Stimulated activated CD8-positive, alpha-beta memory T cell treated with anti-CD3 and anti-CD28 coated beads, Interleukin-12 subunit alpha, Interleukin-12 subunit beta, amount 100 ng/mL, for 1 hour (primary cell): ENCODE results near the gene PSMB2.

Source experiments
- DNase-seq: peaks from one replicate; pipeline ENCODE4 v3.0.0-alpha.2; 2020; ENCODE audit warnings: low read depth

The PSMB2 gene

DNA sequence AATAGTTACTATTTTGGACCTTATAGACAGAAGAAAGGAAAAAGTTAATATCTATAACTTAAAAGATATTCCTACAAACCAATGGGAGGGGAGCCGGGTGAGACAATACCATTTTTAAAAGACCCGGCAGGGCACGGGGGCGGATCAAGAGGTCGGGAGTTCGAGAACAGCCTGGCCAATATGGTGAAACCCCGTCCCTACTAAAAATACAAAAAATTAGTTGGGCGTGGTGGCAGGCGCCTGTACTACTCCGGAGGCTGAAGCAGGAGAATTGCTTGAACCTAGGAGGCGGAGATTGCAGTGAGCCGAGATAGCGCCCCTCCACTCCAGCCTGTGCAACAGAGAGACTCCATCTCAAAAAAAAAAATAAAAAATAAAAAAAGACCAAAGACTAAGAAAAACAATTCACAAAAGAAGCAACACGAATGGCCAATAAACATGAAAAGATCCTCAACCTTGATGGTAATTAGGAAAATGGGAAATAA, 1.2 kb upstream of the PSMB2 start:
- no peak for DNase-seq

DNA sequence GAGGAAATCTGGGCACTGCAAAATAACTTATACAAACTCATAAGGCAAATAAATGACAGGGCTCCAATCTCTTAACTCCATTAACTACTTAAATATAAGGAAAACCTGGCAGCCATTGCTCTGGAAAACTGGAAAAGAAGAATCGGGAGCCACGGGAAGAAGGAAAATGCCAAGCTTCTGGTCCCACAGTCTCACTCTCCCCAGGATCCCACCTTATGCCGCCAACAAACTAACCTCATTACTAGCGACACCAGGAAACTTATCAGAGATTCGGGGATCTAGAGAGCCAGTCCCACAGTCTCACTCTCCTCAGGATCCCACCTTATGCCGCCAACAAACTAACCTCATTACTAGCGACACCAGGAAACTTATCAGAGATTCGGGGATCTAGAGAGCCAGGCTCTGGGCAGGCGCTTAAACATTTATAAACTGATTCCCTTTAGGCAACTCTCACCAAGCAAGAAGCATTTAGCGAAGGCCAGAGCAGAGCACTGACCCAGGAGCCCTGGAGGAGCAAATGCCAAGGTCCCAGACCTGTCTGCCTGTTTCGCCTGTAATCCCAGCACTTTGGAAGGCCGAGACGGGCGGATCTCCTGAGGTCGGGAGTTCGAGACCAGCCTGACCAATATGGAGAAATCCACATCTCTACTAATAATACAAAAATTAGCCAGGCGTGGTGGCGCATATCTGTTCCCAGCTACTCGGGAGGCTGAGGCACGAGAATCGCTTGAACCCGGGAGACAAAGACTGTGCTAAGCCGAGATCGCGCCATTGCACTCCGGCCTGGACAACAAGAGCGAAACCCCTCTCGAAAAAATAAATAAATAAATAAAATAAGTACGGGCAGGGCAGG, 720 bp downstream of the PSMB2 start:
- no peak for DNase-seq

DNA sequence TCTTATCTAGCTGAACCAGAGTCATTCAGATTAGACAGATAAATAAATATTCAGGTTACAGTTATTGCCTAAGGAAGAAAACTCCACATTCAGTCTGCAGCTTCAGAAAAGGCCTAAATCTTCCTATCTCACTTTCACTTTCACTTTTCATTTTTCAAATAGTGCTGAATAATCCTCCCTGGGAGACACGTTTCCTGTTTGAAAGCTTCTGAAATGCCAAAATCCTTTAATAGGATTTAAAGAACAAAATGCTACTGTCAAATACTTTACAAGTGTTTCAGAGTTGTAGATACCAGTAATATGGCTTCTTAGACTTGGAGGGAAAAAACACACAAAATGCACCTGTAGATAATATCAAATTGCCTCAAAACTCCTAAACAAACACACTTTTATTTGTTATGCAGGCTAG, 3.9 kb downstream of the PSMB2 start:
- DNase-seq, result no peak

DNA sequence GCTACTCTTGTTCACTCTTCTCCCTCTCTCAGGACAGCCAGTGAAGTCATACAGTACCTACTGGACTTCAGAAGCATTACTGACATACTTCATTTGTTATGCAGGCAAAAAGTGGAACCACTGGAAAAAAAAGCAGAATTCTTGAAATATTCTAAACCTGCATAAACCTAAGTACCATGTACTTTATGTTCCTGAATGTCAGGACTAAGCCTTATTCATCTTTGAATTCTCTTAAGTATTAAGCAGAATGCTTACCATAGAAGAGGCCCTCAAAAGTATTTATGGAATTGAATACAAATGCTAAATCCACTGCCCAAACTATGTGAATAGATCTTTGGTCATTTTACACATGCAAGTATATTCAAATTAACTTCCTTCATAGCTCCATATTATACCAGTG, 7.8 kb downstream of the PSMB2 start:
- no peak for DNase-seq

DNA sequence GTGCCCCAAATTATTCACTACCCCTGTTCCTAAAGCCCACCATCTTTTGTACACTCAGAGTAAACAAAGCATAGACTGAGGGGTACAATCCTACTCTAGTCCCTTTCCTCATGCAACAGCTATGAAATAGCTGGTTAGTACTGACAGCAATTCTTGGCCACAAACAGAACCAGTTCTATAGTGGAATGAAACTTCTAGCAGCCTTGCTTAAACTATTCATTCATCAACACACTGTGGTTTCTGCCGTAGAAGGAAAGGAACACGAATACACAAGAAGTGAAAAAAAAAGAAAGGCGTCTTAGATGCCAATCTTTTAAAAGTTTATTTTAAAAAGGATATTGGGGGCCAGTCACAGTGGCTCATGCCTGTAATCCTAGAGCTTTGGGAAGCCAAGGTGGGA, 9.9 kb downstream of the PSMB2 start:
- no peak for DNase-seq

DNA sequence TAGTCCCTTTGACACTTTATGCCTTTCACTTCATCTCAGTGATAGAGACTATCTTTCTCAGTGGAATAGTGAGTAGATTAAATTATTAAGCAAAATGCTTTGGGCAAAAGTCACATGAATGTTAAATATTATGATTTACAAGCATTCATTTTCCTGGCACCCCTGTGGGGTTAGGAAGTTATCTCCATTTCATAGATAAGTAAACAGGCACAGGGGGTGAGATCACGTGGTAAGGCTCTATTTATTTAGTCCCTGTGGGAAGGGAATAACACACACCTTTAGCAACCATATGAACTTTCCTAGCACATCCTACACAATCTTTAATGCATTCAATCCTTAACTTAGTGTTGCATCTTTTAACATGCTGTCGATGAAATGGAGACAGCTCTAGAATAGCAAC, 12.3 kb downstream of the PSMB2 start:
- no peak for DNase-seq

DNA sequence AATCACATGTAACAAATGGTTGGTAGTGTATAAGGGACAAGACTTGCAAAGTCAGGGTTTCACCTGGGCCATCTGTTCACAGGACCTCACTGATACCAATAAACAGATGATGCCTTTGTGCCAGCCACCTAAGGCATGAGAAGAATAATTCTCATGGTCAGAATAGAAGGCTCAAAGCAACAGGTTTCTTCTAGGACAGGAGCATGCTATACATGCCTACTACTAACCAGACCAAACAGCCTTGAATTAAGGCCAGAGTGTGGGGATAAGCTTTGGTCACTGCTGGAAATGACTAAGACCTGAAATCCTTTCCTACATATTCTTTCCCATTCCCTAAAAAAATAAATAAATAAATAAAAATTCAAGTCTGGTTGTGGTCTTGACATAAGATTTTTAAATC, 17.5 kb downstream of the PSMB2 start:
- DNase-seq, result no peak

DNA sequence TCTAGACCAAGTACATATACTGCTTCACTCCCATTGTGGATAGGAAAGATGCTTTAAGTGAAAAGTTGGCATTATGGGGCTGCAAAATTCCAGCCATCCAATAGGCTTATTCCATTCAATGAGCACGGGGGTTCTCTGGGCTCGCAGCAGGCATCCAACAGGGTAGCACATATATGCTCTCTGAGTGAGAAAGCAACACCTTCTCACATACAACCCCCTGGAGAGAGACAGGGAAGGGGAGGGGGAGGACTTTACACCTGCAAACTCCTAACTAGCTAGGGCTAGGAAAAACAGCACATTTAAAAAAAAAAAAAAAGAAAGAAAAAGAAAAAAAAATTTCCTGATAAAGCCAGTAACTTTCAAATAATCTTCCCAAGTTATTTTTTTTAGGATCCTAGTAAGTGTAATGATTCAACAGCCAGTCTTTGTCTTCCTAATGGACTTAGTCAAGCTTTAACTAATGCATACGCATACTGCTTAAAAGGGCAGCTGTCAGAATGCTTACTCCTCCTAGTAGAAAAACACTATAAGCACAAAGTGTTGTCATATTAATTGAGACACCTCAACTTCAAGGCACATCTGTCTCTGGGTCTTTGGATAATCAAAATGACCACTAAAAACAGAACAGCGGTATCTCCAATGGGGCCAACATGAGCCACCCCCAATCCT, 18.7 kb downstream of the PSMB2 start:
- no peak for DNase-seq

DNA sequence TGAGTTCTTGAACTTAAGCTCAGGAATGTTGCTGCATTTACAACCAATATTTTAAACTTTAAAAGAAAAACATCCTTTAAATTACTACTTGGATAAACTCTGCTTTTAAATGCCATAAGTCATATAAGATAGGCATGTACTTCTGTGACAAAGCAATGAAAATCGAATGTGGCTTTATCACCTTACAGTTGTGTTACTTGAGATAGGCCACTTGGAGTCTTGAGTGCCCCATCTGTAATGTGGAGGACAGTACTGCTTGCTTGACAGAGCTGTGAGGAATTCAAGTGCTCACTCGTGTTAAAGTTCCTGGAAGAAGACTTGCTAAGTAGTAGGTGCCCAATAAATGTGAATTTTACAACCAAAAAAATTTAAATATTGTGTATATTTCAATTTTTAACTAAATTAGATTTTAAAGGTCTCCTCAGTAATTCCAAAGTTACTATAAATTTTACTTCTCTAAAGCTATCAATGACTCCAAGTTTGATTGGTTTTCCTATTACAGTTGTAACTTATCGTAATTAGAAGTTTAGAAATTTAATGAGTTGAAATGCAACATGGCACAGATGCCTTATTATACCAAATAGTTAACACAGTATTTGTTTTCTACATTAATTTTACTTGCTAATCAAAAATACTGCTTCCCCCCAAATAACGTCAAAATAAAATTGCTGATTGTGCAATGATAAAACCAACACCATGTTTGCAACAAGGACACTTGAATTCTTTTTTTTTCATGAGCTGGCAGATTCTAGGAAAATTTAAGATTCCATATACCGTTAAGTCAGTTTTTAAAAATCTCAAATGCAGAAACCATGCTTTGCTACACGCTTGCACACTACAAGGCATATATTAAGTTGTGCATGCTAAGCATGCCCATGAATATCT, 21.8 kb downstream of the PSMB2 start:
- DNase-seq, result no peak

DNA sequence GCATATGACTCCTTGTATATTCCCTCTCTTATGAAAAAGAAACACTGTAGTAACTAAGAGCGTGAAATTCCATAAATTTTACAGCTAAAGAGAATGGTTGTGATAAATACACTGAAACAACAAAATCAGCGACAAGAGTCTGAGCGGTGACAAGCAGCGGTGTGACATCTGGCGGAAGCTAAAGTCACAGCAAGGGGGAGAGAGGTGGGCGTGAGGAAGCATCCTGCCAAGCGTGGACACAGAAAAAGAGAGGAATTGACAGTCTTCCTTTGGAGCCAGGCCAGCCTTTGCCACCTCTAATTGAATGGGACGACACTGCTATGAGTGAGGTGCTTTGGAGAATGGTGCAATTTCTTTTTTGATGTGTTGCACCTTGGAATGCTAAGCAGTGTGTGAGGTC, 25.9 kb downstream of the PSMB2 start:
- no peak for DNase-seq

DNA sequence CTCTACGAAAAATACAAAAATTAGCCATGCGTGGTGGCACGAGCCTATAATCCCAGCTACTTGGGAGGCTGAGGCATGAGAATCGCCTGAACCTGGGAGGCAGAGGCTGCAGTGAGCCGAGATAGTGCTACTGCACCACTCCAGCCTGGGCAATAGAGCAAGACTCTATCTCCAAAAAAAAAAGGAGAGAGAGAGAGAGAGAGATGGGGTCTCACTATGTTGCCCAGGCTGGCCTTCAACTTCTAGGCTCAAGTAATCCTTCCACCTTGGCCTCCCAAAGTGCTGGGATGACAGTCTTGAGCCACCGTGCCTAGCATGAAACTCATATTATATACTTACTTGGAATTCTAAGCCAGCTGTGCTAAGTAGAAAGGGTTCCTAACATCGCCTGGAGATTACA, 29.7 kb downstream of the PSMB2 start:
- no peak for DNase-seq

DNA sequence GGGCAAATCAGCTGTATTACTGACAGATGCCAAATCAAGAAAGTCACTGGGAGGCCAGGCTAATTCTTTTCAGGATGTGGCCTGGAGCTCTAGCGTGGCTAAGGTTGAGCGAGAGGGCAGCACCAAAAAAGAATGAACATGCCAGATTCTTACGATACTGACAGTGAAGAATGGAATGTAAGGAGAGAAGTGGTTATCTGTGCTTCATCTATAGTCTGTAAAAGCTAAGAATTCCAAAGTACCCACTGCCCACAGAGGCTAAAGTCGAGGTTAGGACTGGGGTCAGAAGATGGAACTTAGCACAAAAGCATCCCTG, 35.5 kb downstream of the PSMB2 start:
- DNase-seq, result no peak

DNA sequence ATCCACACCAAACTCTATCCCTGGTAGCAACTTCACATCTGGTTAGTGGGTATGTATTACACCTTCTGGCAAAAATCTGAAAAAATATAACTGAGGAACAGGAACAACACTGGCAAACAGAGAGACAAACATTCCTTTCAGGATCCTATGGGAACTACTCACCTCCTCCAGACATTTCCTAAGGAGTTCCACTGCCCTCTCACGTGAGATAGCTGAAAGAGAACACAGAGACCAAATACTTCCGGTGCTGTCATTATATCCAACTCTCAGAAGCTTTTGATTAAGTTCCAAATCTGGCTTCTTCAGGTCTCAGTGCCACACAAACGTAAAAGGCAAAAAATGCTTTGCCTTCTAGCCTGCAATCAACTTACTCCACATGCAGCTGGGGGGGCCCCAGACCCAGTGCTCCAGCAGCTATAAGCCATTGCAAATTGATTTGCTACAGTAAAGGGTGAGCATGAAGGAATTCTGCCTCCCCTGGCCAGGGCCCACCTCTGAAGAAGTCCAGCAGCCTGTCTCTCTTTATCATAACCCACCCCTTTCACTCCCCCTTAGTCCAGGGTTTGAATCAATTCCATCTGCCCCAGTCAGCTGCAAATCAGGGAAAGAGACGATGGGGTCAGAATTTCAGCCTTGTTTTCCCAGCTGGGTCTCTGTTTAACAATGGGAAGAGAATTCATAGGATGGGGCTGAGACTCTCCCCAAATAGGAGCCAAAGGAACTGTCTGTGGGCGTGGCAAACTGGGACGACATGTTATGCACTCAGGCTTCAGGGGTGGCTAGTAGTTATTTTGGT, 36.1 kb downstream of the PSMB2 start:
- no peak for DNase-seq

DNA sequence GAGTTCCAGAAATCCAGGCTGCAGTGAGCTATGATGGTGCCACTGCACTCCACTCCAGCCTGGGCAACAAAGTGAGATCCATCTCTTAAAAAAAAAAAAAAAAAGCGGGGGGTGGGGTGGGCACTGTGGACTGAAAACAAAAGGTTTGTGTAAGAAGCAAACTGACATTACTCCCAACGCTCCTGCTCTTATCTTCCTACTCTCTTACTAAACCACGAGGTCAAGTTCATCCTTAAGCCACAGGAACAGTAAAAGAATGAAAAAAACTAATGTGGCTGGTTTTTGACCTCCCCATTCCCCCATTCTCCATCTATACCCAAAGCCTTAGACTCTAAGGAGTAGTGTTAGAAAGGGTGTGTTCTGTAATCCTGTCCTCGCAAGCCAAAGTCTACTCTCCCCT, 37.4 kb downstream of the PSMB2 start:
- DNase-seq, result no peak

DNA sequence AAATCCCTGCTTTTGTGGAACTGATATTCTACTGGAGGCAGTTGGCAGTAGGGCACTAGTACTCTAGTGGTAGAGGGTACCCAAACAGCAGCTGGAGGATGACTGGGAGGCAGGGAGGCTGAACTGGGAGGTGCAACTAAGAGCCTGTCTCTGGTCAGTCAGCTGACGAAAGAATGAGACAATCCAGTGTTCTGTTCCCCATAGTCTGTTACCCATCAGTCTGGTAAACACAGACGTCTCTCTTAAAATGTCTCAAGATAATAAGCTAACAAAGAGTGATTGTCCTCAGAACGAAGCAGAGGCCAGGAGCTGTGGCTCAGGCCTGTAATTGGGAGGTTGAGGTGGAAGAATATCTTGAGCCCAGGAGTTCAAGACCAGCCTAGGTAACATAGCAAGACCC, 37.9 kb downstream of the PSMB2 start:
- no peak for DNase-seq

DNA sequence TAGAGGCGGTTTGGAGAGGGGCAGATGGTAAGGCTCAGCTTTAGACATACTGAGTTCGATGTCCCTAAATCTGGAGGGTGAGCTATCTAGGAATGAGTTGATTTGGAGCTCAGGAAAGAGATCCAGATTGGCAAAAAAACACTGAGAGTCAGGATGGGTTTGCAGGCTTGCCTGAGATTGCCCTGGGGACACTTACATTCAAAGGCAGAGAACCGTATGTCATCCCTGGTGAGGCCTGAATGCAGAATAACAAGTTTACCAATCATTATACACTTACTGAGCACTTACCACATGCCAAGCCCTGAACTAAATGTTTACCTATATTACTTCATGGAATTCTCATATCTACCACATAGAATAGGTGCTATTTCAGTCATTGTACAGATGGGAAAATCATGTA, 40.7 kb downstream of the PSMB2 start:
- no peak for DNase-seq

DNA sequence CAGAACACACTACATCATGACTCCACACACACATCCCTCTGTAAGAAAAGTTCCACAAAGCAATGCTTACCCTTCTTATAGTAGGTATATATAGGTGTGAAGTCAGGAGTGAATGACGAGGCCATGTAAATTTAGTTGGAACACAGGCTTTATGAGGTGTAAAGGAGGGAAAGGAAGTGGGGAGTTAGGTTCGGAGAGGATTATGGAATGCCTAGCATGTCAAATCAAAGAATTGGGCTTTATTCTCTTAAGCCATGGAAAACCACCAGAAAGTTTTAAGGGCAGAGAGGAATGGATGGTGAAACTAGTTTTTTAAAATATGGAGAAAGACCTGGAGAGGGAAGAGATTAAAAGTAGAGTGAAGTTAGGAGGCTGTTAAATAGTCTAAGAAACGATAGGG, 41.9 kb downstream of the PSMB2 start:
- DNase-seq, result no peak

DNA sequence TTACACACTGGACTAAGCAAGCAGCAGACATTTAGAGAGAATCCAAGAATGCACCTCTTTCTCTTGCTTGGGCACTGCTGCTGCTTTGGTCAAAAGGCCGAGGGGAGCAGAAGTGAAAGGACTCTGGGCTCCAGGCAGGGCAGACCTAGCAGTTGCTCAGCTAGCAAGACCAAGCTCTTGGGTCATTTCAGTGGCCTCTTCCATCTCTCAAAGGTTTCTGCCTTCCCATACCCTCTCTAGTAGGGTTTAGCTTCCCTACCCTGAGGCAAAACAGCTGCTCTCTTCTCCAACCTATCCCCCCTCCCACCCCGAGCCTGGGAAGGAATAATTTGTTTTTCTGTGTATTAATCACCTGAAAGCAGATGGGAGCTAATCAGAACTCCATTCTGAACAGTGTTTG, 42.4 kb downstream of the PSMB2 start:
- DNase-seq, result no peak

DNA sequence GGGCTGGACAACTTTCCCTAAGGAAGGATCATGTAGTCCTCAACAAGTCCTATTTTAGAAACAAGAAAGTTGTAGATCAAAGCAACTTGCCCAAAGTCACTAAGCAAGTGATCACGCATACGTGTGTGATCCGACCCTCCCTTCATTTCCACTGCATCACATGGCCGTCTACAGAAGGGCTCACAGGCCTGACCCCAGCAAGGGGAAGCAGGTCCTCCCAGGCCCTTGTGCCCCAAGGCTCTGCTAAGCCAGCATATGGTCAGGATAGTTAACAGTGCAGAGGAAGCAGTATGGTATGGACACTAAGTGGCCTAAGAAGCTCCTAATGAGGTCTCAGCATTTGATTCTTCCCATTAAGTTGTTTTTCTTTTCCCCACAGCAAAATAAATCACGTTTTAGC, 43.5 kb downstream of the PSMB2 start:
- no peak for DNase-seq

DNA sequence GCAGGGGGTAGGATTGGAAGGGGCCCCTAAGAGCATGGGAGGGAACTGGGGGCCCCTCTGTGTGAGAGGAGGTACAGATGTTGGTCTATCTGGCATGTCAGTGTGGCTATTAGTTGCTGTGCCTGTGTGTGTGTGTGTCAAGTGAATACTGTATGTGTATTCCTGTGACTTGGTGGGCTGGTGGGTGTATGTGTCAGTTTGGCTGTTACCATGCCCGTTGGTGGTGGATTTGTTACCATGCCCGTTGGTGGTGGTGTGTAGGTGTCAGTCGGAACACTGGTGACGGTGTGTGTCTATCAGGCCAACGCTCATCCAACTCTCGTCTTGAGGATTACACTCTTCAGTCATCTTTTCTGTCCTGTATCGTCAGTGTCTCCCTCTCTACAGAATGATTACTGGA, 45.6 kb downstream of the PSMB2 start:
- DNase-seq, result no peak

DNA sequence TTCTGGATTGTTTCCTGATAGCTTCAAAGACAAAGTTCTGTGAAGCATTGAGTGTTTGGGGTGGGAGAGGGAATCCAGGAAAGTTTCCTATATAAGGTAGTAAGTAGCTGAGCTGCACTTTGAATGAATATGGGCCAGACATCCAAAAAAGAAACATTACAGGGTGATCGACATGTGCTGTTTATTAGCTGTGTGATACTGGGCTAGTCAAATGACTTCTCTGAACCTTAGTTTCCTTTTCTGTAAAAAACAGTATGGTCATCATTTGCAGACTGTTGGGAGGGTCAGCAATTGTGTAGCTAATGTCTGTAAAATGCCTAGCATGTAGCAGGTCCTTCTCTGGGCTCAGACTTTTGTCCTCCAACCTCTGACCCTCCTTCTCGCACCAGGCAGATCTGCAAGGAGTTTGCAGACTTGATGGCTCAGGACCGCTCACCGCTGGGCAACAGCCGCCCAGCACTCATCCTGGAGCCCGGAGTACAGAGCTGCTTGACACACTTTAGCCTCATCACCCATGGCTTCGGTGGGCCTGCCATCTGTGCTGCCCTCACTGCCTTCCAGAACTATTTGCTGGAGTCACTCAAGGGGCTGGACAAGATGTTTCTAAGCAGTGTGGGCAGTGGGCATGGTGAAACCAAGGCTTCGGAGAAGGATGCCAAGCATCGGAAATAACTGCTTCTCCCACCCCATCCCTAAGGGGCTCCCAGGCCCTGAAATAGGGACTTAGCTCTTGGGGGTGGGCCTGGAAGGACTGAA, 47.1 kb downstream of the PSMB2 start:
- DNase-seq, result no peak
